HG03342 (cell line): ENCODE data around the gene DUSP22.

Experiments
- ATAC-seq: cut with Tn5 transposase; IDR thresholded peaks from one replicate; pipeline ENCODE4 v1.9.1; 2021; ENCODE audit warnings: mild to moderate bottlenecking, moderate library complexity; ENCODE audit not compliant: unreplicated experiment

Gene DUSP22

GRCh38 chr6:391559-392440 is 99.5 kb downstream of the DUSP22 start, which contains the start of gene IRF4:
IRF4 (plus strand) TSS chr6:391752; CDS start chr6:393153, 1,401 bp downstream.
- ATAC-seq, result peak; percentile 45

GRCh38 chr6:392441-393390 is 100.4 kb downstream of the DUSP22 start:
- ATAC-seq, result no peak

- no peak for ATAC-seq
Observed at GRCh38 chr6:393391-394221, 101.3 kb downstream of the DUSP22 start.

- ATAC-seq, result no peak
Observed at GRCh38 chr6:394641-395289, 102.5 kb downstream of the DUSP22 start.

DNA sequence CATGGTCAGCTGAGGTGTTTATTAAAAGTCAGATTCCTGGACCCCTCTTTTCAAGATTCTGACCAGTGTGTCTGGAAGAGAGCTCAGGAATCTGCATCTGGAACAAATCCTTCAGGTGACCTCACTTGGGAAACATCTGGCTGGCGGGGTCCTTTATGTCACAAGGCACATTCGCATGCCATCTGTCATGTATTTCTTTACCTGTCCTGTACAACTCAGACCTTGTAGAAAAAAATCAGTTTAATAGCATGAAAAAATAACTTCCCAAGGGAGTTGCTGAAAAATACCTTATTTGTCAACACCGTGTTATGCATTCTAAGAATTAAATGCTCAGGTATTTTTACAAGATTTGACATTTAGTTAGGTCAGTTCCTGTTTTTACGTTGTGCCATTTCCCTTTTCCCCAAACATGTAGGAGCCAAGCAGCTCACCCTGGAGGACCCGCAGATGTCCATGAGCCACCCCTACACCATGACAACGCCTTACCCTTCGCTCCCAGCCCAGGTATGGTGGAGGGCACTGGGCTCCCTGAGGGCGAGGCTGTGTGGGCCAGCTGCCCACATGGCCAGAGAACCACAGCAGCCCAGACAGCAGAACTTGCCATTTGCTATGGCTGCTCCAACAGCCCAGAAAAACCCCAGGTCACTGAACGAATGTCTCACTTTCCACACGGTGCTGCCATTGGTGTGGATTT is 103.3 kb downstream of the DUSP22 start:
- no peak for ATAC-seq

- ATAC-seq, result no peak
Observed at GRCh38 chr6:396126-396520, 103.8 kb downstream of the DUSP22 start.

DNA sequence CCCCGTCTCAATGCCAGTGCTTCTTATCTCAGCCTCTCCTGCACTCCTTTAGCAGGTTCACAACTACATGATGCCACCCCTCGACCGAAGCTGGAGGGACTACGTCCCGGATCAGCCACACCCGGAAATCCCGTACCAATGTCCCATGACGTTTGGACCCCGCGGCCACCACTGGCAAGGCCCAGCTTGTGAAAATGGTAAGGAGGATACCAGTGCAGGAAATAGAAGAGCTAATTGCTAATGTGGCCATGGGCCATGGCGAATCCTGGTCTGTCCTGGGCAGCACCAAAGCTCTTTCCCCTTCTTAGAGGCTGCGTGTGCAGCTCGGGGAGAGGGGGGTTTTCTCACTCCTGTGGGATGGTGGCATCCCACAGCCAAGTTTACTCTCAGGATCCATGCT is 104.8 kb downstream of the DUSP22 start:
- no peak for ATAC-seq

- ATAC-seq, result no peak
Observed at GRCh38 chr6:397604-398003, 105.3 kb downstream of the DUSP22 start.

- ATAC-seq, result no peak
Observed at GRCh38 chr6:398065-398464, 105.8 kb downstream of the DUSP22 start.

DNA sequence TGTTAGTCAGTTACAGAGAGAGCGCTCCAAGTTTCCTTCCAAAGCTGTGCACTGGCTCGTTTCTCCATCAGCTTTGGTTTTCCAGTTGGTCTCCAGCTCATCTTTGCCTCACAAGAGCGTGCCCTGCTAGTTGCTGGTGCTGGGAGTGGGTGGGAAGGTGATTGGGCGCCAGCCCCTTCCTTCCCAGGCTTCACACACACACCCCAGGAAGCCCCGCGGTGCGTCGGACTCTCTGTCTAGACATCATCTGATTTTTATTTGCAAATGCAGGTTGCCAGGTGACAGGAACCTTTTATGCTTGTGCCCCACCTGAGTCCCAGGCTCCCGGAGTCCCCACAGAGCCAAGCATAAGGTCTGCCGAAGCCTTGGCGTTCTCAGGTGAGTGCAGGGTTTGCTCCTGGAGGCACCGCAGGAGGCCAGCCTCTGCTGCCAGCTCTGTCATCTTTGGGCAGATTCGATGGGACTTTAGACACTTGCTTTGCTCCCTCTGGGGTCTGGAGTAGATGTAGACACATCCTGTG is 106.3 kb downstream of the DUSP22 start:
- no peak for ATAC-seq

DNA sequence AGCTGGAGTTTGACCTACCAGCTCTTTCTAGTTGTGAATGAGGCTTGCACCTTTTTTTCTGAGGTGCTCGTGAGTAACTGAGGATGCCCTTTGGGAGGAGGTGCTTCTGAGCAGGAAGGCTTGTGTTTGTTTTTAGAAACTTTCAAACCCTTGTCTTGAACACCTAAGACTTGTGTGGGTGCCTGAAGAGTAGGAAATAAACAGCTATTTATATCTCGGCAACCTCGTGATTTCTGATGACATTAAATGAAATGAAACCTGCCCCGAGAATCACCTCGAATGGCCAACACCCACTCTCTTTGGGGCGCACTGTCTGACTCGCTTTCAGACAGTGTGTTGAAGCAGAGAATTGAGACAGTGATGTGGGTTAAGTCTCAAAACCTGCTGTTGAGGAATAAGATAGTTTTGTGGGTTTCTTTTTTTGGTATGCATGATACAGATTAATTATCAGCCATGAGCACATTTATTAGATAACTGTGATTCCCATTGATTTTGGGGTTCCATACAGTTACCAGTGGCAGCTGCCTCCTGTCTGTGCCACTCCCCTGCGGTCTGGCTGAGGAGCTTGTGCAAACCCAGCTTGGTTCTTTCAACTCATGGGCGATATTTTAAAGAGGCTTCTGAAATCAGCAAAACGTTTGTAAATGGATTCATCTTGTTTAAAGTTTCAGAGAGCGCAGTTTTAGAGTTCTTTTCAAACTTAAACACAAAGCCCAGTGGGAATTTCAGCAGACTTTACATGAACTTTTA is 107.7 kb downstream of the DUSP22 start:
- peak; percentile 31 for ATAC-seq

GRCh38 chr6:400815-401214 is 108.5 kb downstream of the DUSP22 start:
- ATAC-seq, result no peak
